GM23338 (cell line): Measurements from ENCODE around the gene KCNN3. TPM values are rescaled to one million over a fixed set of nuclear protein-coding genes. Genes with fewer than 3 reads are reported as not detected.

ENCODE experiments used
- ATAC-seq: fragments of 200-7000 bp; cut with Tn5 transposase; 3 replicates; pipeline ENCODE4 v1.9.1; 2020
- DNase-seq: peaks from one replicate; pipeline ENCODE4 v3.0.0-alpha.2; 2015; ENCODE audit warnings: low spot score
- H2AFZ ChIP-seq: fragments of 200-600 bp; sonication (generic); 2 replicates; pipeline ENCODE4 v1.8.0; 2016; ENCODE audit warnings: antibody characterized with exemption, mild to moderate bottlenecking, moderate library complexity
- H3F3A ChIP-seq: fragments of 200-600 bp; sonication (generic); replicated peaks from 2 replicates; pipeline ENCODE4 v1.8.0; 2017; ENCODE audit warnings: antibody characterized with exemption, mixed run types, low read depth
- H3K27ac ChIP-seq: fragments of 200-600 bp; sonication (generic); 2 replicates; pipeline ENCODE4 v1.6.1; 2016; ENCODE audit warnings: low read depth
- H3K27me3 ChIP-seq: fragments of 200-600 bp; sonication (generic); 2 replicates; pipeline ENCODE4 v1.8.0; 2016; ENCODE audit warnings: mild to moderate bottlenecking, mixed run types, moderate library complexity; ENCODE audit not compliant: insufficient read depth
- H3K36me3 ChIP-seq: fragments of 200-600 bp; sonication (generic); 2 replicates; pipeline ENCODE4 v1.8.0; 2016; ENCODE audit warnings: mild to moderate bottlenecking; ENCODE audit not compliant: insufficient read depth
- H3K4me1 ChIP-seq: fragments of 200-600 bp; sonication (generic); 2 replicates; pipeline ENCODE4 v1.8.0; 2016; ENCODE audit warnings: mild to moderate bottlenecking, moderate library complexity; ENCODE audit not compliant: insufficient read depth
- H3K4me2 ChIP-seq: fragments of 200-600 bp; sonication (generic); 2 replicates; pipeline ENCODE4 v1.7.1; 2017; ENCODE audit warnings: mixed run types
- H3K4me3 ChIP-seq: fragments of 200-600 bp; sonication (generic); 2 replicates; pipeline ENCODE4 v1.6.1; 2016; ENCODE audit warnings: mixed run types
- H3K79me2 ChIP-seq: fragments of 200-600 bp; sonication (generic); replicated peaks from 2 replicates; pipeline ENCODE4 v1.8.0; 2017; ENCODE audit warnings: mild to moderate bottlenecking; ENCODE audit not compliant: insufficient read depth
- H3K9me2 ChIP-seq: fragments of 200-600 bp; sonication (generic); 2 replicates; pipeline ENCODE4 v1.8.0; 2017; ENCODE audit not compliant: insufficient read depth
- H4K20me1 ChIP-seq: fragments of 200-600 bp; sonication (generic); replicated peaks from 2 replicates; pipeline ENCODE4 v1.8.0; 2017; ENCODE audit warnings: mild to moderate bottlenecking; ENCODE audit not compliant: insufficient read depth
- H3K27ac Mint-ChIP-seq: 2 replicates; pipeline ENCODE4 v1.8.0; 2020; ENCODE audit warnings: inconsistent platforms, mild to moderate bottlenecking, moderate library complexity, mixed read lengths
- H3K27me3 Mint-ChIP-seq: 3 replicates; pipeline ENCODE4 v1.8.0; 2022; ENCODE audit warnings: low read depth, mild to moderate bottlenecking, moderate library complexity, mixed read lengths, inconsistent platforms; ENCODE audit not compliant: insufficient read depth, poor library complexity
- H3K36me3 Mint-ChIP-seq: 3 replicates; pipeline ENCODE4 v1.8.0; 2021; ENCODE audit warnings: low read depth, mild to moderate bottlenecking, inconsistent platforms, moderate library complexity, mixed read lengths
- H3K4me1 Mint-ChIP-seq: 3 replicates; pipeline ENCODE4 v1.8.0; 2020; ENCODE audit warnings: mild to moderate bottlenecking, inconsistent platforms, mixed read lengths
- H3K4me3 Mint-ChIP-seq: 3 replicates; pipeline ENCODE4 v1.8.0; 2021; ENCODE audit warnings: moderate library complexity, mild to moderate bottlenecking, inconsistent platforms, mixed read lengths
- H3K9me3 Mint-ChIP-seq: 3 replicates; pipeline ENCODE4 v1.8.0; 2020; ENCODE audit warnings: moderate library complexity, mild to moderate bottlenecking, inconsistent platforms, mixed read lengths
- CTCF ChIP-seq, 2 experiments: fragments of 200-600 bp in 1 of 2; sonication (generic) in 1 of 2; conservative IDR thresholded peaks; 2 replicates each; pipeline versions ENCODE4 v1.5.1 to v1.6.1; 2016 to 2017; ENCODE audit warnings: antibody characterized with exemption in 2 of 2, low read depth in 2 of 2, mild to moderate bottlenecking in 2 of 2, moderate library complexity in 1 of 2
- ETS1 ChIP-seq: IDR thresholded peaks from 2 replicates; pipeline ENCODE4 v1.6.1; 2016; ENCODE audit warnings: antibody characterized with exemption
- EZH2 ChIP-seq: fragments of 200-600 bp; sonication (generic); IDR thresholded peaks from one replicate; pipeline ENCODE4 v1.8.0; 2017; ENCODE audit warnings: antibody characterized with exemption, mild to moderate bottlenecking, low read depth; ENCODE audit not compliant: unreplicated experiment
- EZH2phosphoT487 ChIP-seq: fragments of 200-600 bp; sonication (generic); IDR thresholded peaks from one replicate; pipeline ENCODE4 v1.8.1; 2018; ENCODE audit warnings: antibody characterized with exemption; ENCODE audit not compliant: unreplicated experiment
- NANOG ChIP-seq: IDR thresholded peaks from 2 replicates; pipeline ENCODE4 v1.6.1; 2016; ENCODE audit warnings: antibody characterized with exemption, borderline replicate concordance
- ZNF114 ChIP-seq: fragments of 250-450 bp; sonication (Bioruptor Pico); IDR thresholded peaks from 2 replicates; pipeline ENCODE4 v1.5.0; 2020; ENCODE audit warnings: mild to moderate bottlenecking, moderate library complexity
- polyA plus RNA-seq: library from polyadenylated mRNA; unstranded; fragments of >200 nt; fragmentation: Nextera tagmentation; extraction: Ambion mirVana; gene quantifications from 2 replicates; pipeline ENCODE4 v1.2.1, GENCODE V29; 2016
- total RNA-seq: library from RNA; depleted of rRNA; stranded (reverse); fragments of >200 nt; shearing (Covaris generic); gene quantifications from 2 replicates; pipeline ENCODE4 v1.2.3, GENCODE V29; 2014
- TF ChIP-seq, protein P1 (sequence below): fragments of 250-450 bp; sonication (Bioruptor Pico); IDR thresholded peaks from 2 replicates; pipeline ENCODE4 v1.5.0; 2020; ENCODE audit warnings: mild to moderate bottlenecking, moderate library complexity
- TF ChIP-seq, protein P2 (sequence below): IDR thresholded peaks from one replicate; pipeline ENCODE4 v1.6.1; 2018; ENCODE audit warnings: antibody characterized with exemption; ENCODE audit not compliant: unreplicated experiment

KCNN3 gene
- total and polyA plus RNA-seq, 2 experiments from 2014 or later, result 1.9 to 3.0 TPM

DNA sequence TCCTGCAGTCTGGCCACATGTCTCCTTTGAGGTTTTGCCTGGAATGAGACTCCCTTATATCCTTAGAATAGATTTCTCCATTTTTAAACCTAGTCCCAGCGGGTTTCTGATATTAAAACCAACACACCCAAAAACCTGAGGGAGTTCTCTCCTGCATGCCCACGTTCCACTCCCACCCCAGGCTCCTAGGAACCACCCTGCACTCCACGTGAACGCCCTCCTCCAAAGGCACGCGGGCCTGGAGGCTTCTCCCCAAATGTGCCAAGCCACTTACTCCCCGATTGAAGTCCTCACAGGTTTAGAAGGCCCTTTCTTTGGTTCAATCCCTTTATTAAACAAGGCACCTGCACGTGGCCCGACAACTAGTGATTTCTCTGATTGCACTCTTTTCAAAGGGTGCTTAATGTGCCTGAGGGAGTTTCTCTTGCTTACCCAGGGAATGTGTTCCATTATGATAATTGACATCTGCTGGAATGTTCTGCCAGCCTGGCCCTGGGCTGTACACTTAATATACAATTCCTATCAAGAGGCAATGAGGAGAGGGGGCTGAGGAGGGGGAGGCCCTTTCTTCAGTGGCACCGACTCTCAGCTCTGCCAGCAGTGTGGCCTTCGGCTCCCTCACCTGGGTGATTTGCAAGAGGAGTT is 157.8 kb downstream of the KCNN3 start:
- Histone ChIP-seq H2AFZ (no peak overlapping the region), H3K27me3 (no peaks in the 10 kb centered on the region), H3K9me2 (no peaks in the 10 kb centered on the region), H3K4me2 (no peak overlapping the region), H3F3A (no peaks in the 10 kb centered on the region), H3K4me3 (no peak overlapping the region), H3K27ac (no peak overlapping the region), H3K79me2 (no peaks in the 10 kb centered on the region), H3K4me1 (no peaks in the 10 kb centered on the region), H3K36me3 (no peaks in the 10 kb centered on the region), H4K20me1 (no peaks in the 10 kb centered on the region)
- peak; percentile 35; the same call in 2 of the 3 replicates for ATAC-seq
- Mint-ChIP-seq H3K9me3 (no peaks in the 10 kb centered on the region), H3K27me3 (no peaks in the 10 kb centered on the region), H3K4me1 (peaks cover 5% of the 10 kb centered on the region; the same call in 2 of the 3 replicates), H3K27ac (no peak overlapping the region), H3K4me3 (no peak overlapping the region), H3K36me3 (no peaks in the 10 kb centered on the region)
- DNase-seq, result no peak
- TF ChIP-seq EZH2phosphoT487 (no peak), CTCF (conservative IDR thresholded peaks at IDR 0.05; ENCODE audit: low read depth in 2 of 2) (peak in 1 of 2 experiments; percentile 20; a peak in 1 of 4 replicates), NANOG (no peak)

- ATAC-seq (no peak), DNase-seq (no peak)
- H3K4me1 Mint-ChIP-seq, result peaks cover 5% of the 10 kb centered on the region; the same call in 2 of the 3 replicates
- H3K36me3 Mint-ChIP-seq, result no peaks in the 10 kb centered on the region
- Histone ChIP-seq H3K9me2 (no peaks in the 10 kb centered on the region), H3K27me3 (no peaks in the 10 kb centered on the region), H3K79me2 (no peaks in the 10 kb centered on the region), H3K4me3 (no peak overlapping the region), H3F3A (no peaks in the 10 kb centered on the region), H3K36me3 (no peaks in the 10 kb centered on the region), H4K20me1 (no peaks in the 10 kb centered on the region), H3K4me2 (no peak overlapping the region), H2AFZ (no peak overlapping the region), H3K4me1 (no peaks in the 10 kb centered on the region), H3K27ac (no peak overlapping the region)
- H3K27ac Mint-ChIP-seq, result no peak overlapping the region
- H3K4me3 Mint-ChIP-seq, result no peak overlapping the region
- no peaks in the 10 kb centered on the region for H3K27me3 Mint-ChIP-seq
- H3K9me3 Mint-ChIP-seq, result no peaks in the 10 kb centered on the region
- TF ChIP-seq NANOG (no peak), ZNF114 (no peak), EZH2 (no peak), ETS1 (no peak), EZH2phosphoT487 (no peak)
- TF ChIP-seq, protein P1, sequence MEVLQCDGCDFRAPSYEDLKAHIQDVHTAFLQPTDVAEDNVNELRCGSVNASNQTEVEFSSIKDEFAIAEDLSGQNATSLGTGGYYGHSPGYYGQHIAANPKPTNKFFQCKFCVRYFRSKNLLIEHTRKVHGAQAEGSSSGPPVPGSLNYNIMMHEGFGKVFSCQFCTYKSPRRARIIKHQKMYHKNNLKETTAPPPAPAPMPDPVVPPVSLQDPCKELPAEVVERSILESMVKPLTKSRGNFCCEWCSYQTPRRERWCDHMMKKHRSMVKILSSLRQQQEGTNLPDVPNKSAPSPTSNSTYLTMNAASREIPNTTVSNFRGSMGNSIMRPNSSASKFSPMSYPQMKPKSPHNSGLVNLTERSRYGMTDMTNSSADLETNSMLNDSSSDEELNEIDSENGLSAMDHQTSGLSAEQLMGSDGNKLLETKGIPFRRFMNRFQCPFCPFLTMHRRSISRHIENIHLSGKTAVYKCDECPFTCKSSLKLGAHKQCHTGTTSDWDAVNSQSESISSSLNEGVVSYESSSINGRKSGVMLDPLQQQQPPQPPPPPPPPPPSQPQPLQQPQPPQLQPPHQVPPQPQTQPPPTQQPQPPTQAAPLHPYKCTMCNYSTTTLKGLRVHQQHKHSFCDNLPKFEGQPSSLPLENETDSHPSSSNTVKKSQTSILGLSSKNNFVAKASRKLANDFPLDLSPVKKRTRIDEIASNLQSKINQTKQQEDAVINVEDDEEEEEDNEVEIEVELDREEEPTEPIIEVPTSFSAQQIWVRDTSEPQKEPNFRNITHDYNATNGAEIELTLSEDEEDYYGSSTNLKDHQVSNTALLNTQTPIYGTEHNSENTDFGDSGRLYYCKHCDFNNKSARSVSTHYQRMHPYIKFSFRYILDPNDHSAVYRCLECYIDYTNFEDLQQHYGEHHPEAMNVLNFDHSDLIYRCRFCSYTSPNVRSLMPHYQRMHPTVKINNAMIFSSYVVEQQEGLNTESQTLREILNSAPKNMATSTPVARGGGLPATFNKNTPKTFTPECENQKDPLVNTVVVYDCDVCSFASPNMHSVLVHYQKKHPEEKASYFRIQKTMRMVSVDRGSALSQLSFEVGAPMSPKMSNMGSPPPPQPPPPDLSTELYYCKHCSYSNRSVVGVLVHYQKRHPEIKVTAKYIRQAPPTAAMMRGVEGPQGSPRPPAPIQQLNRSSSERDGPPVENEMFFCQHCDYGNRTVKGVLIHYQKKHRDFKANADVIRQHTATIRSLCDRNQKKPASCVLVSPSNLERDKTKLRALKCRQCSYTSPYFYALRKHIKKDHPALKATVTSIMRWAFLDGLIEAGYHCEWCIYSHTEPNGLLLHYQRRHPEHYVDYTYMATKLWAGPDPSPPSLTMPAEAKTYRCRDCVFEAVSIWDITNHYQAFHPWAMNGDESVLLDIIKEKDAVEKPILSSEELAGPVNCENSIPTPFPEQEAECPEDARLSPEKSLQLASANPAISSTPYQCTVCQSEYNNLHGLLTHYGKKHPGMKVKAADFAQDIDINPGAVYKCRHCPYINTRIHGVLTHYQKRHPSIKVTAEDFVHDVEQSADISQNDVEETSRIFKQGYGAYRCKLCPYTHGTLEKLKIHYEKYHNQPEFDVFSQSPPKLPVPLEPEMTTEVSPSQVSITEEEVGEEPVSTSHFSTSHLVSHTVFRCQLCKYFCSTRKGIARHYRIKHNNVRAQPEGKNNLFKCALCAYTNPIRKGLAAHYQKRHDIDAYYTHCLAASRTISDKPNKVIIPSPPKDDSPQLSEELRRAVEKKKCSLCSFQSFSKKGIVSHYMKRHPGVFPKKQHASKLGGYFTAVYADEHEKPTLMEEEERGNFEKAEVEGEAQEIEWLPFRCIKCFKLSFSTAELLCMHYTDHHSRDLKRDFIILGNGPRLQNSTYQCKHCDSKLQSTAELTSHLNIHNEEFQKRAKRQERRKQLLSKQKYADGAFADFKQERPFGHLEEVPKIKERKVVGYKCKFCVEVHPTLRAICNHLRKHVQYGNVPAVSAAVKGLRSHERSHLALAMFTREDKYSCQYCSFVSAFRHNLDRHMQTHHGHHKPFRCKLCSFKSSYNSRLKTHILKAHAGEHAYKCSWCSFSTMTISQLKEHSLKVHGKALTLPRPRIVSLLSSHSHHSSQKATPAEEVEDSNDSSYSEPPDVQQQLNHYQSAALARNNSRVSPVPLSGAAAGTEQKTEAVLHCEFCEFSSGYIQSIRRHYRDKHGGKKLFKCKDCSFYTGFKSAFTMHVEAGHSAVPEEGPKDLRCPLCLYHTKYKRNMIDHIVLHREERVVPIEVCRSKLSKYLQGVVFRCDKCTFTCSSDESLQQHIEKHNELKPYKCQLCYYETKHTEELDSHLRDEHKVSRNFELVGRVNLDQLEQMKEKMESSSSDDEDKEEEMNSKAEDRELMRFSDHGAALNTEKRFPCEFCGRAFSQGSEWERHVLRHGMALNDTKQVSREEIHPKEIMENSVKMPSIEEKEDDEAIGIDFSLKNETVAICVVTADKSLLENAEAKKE (CRISPR knock-in tag), result no peak
- TF ChIP-seq, protein P2, sequence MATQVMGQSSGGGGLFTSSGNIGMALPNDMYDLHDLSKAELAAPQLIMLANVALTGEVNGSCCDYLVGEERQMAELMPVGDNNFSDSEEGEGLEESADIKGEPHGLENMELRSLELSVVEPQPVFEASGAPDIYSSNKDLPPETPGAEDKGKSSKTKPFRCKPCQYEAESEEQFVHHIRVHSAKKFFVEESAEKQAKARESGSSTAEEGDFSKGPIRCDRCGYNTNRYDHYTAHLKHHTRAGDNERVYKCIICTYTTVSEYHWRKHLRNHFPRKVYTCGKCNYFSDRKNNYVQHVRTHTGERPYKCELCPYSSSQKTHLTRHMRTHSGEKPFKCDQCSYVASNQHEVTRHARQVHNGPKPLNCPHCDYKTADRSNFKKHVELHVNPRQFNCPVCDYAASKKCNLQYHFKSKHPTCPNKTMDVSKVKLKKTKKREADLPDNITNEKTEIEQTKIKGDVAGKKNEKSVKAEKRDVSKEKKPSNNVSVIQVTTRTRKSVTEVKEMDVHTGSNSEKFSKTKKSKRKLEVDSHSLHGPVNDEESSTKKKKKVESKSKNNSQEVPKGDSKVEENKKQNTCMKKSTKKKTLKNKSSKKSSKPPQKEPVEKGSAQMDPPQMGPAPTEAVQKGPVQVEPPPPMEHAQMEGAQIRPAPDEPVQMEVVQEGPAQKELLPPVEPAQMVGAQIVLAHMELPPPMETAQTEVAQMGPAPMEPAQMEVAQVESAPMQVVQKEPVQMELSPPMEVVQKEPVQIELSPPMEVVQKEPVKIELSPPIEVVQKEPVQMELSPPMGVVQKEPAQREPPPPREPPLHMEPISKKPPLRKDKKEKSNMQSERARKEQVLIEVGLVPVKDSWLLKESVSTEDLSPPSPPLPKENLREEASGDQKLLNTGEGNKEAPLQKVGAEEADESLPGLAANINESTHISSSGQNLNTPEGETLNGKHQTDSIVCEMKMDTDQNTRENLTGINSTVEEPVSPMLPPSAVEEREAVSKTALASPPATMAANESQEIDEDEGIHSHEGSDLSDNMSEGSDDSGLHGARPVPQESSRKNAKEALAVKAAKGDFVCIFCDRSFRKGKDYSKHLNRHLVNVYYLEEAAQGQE, result no peak
Measured at GRCh38 chr1:154711416-154711815, 158.7 kb downstream of the KCNN3 start.
